AG09309 (cell line): Measurements from ENCODE around the gene FBXO40.

ENCODE experiments used
- DNase-seq: peaks from one replicate; pipeline ENCODE4 v3.0.0-alpha.2; 2010; ENCODE audit warnings: low read depth
- H3K4me3 ChIP-seq: 2 replicates; pipeline ENCODE4 v1.5.1; 2011; ENCODE audit warnings: mild to moderate bottlenecking, low read depth, low read length, moderate library complexity; ENCODE audit not compliant: control insufficient read depth
- TF ChIP-seq, protein P1 (sequence below): IDR thresholded peaks from 2 replicates; pipeline ENCODE4 v1.5.1; 2011; ENCODE audit warnings: mild to moderate bottlenecking, low read depth, low read length, inconsistent platforms; ENCODE audit not compliant: insufficient read depth, control insufficient read depth; ENCODE audit errors: missing control alignments

Gene FBXO40

GRCh38 chr3:121670676-121671075 lies 77.5 kb downstream of the FBXO40 start:
- TF ChIP-seq, protein P1, sequence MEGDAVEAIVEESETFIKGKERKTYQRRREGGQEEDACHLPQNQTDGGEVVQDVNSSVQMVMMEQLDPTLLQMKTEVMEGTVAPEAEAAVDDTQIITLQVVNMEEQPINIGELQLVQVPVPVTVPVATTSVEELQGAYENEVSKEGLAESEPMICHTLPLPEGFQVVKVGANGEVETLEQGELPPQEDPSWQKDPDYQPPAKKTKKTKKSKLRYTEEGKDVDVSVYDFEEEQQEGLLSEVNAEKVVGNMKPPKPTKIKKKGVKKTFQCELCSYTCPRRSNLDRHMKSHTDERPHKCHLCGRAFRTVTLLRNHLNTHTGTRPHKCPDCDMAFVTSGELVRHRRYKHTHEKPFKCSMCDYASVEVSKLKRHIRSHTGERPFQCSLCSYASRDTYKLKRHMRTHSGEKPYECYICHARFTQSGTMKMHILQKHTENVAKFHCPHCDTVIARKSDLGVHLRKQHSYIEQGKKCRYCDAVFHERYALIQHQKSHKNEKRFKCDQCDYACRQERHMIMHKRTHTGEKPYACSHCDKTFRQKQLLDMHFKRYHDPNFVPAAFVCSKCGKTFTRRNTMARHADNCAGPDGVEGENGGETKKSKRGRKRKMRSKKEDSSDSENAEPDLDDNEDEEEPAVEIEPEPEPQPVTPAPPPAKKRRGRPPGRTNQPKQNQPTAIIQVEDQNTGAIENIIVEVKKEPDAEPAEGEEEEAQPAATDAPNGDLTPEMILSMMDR, result no peak
- DNase-seq, result no peak
- no peak overlapping the region for H3K4me3 ChIP-seq

DNA sequence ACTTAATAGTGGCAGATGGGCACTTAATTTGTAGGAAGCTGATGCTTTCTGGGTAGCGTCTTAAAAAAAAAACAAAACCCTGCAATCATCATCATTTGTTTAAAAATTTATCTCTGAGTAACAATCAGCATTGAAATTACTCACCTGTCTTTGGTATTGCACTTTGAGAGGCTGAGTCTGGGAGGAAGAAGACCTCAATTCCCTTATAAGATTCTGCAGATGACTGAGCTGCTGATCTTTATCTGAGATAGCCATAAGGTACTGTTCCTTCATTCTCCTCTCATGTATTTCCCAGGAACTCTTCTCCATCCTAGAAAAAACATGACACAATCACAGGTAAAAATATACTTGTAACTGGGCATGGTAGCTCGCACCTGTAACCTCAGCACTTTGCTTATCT lies 84.0 kb downstream of the FBXO40 start:
- TF ChIP-seq, protein P1, result no peak
- H3K4me3 ChIP-seq, result no peak overlapping the region
- no peak for DNase-seq
